ENCODE results near the gene UBA1.

The UBA1 gene

DNA sequence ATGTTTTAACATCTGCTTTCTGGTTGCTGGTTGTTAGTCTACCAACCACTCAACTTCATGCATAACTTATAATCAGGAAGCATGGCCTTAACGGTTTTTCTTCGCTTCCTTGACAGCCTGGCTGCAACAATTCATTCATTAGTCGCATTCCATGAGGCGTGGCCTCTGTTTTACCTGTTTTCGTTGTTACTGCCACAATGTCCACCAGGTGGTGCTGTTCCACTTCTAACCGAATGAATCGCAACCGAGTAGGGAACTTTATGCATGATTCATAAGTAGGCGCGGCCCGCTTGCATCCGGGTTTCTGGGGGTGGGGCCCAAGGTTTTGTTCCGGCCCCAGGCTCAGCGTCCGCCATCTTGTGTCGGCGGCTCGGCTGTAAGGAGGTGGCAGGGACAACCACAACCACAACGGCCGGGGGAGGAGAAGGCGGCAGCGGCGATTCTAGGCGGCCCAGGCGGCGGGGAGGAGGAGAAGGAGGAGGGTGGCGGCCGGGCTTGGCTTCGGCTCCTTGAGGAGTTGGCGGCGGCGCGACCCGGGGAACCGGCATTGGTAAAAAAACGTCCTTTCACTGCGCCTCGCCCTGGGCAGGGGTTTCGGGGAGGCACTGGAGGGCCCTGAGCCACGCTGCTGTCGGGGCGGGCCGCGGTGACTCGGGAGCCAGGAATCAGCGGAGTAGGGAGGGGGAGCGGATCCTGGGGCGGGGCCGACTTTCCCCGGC lies at the start of gene UBA1:
Gene UBA1, plus strand, starts transcription at position 355 of the 719 bp plus-strand sequence. CDS start 4,974 bp downstream, outside the sequence.
- Histone ChIP-seq H3K27ac (ENCODE audit: low read length) (no peak within 1 kb of the TSS), H3K4me1 (ENCODE audit: control insufficient read depth, insufficient read depth, low read length) (peaks cover 4% of the 10 kb centered on the region; the same call in 1 of the 2 replicates), H3K4me3 (ENCODE audit: low read length) (peak within 1 kb of the TSS; percentile 97; the same call in 1 of the 2 replicates), H3K27me3 (ENCODE audit: control insufficient read depth, insufficient read depth, low read length) (no peaks in the 10 kb centered on the region), H3K9me3 (ENCODE audit: control insufficient read depth, insufficient read depth, low read length) (no peaks in the 10 kb centered on the region), H3K36me3 (ENCODE audit: control insufficient read depth, insufficient read depth, low read length) (peaks cover 6% of the 10 kb centered on the region)
- no CpG with 5 or more reads among the region's 50 CpGs for WGBS (ENCODE audit: insufficient coverage, insufficient read length)
- peak; percentile 77 for DNase-seq (ENCODE audit: low read depth, low spot score)

- peak overlapping the region; percentile 83; the same call in 1 of the 2 replicates for H3K4me3 ChIP-seq (ENCODE audit: low read length)
- H3K27ac ChIP-seq (ENCODE audit: low read length) = no peak overlapping the region
- peaks cover 10% of the 10 kb centered on the region; the same call in 1 of the 2 replicates for H3K36me3 ChIP-seq (ENCODE audit: control insufficient read depth, insufficient read depth, low read length)
- H3K27me3 ChIP-seq (ENCODE audit: control insufficient read depth, insufficient read depth, low read length) = no peaks in the 10 kb centered on the region
- H3K4me1 ChIP-seq (ENCODE audit: control insufficient read depth, insufficient read depth, low read length) = peaks cover 5% of the 10 kb centered on the region; the same call in 1 of the 2 replicates
- DNase-seq (ENCODE audit: low read depth, low spot score) = no peak
- WGBS (ENCODE audit: insufficient coverage, insufficient read length) = no CpG with 5 or more reads among the region's 46 CpGs
- H3K9me3 ChIP-seq (ENCODE audit: control insufficient read depth, insufficient read depth, low read length) = no peaks in the 10 kb centered on the region
Observed at GRCh38 chrX:47143894-47144625, 49.6 kb upstream of the UBA1 start.

DNA sequence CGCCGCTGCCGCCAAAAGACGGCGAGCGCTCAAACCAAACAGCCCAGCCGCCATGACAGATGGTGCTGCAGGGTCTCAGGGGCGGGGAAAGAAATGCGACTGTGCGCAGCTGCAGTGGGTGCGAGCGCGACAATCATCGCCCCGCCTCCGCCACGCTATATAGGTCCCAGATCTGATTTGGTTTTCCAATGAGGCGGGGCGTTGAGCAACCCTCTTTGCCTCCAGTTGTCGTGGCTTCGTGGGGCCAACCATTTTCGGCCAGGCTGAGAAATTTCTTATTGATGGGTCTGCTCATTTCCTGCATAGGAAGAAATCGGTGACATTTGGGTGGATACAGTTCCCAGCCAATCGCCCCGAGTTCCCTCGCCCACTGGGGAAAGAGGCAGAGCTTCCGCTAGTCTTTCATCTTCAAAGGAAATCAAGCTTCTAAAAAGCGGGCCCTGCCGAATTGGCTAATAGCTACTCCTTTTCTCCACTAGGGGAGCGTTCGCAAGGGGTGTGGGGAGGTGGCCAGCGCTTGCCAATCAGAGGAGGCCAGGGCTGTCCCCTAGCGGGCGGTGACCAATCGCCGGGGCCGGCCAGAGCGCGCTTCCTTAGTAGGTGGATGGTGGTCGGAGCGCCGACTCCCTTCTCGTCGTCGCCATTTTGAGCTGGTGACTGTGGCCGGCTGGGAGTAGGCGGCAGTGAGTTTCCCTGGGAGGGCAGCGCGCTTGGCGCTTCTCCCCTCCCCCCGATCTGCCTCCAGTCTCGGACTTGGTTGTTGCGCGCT lies 48.8 kb upstream of the UBA1 start, which contains the start of the genes NDUFB11 and RBM10:
Gene NDUFB11, minus strand, starts transcription at position 77 of the 769 bp plus-strand sequence. Its CDS starts 23 bp downstream, at position 54.
Gene RBM10, plus strand, starts transcription at position 596 of the 769 bp plus-strand sequence. CDS start 2,261 bp downstream, outside the sequence.
- DNase-seq (ENCODE audit: low read depth, low spot score) = peak; percentile 41
- peaks cover 10% of the 10 kb centered on the region; the same call in 1 of the 2 replicates for H3K36me3 ChIP-seq (ENCODE audit: control insufficient read depth, insufficient read depth, low read length)

DNA sequence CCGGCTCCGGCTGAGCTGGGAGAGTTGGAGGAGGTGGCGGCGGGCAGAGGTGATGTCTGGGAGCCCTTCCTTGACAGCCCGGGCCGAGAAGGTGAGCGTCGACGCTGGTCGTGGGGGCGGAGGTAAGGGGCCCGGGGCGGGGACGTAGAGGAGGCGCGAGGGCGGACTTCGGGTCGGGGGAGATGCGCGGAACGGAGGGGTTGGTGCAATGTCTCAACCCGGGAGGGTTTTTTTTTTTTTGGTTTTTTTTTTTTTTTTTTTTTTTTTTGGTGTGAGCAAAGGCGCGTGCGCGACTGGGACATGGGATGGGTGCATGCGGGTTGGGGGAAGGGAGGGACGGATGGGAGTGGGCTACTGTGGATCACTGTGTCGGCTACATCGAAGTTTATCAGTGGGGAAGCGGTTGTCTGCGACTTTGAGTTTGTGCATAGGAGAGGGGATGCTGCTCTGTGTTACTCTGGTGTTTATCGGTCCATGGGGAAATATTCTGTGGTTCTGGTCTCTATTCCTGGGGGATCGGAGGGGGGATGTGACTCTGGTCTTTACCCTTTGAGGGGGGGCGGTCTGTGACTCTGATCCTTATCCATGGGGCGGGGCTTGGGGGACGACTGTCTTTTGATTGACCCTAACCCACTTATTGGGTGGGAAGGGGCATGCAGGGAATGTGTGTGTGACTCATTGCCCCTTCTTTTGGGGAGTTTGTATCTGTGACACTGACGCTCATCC lies 48.1 kb upstream of the UBA1 start:
- H3K36me3 ChIP-seq (ENCODE audit: control insufficient read depth, insufficient read depth, low read length) = peaks cover 10% of the 10 kb centered on the region; the same call in 1 of the 2 replicates
- peak overlapping the region; percentile 100; the same call in 1 of the 2 replicates for H3K4me3 ChIP-seq (ENCODE audit: low read length)
- H3K27me3 ChIP-seq (ENCODE audit: control insufficient read depth, insufficient read depth, low read length) = no peaks in the 10 kb centered on the region
- DNase-seq (ENCODE audit: low read depth, low spot score) = no peak
- WGBS (ENCODE audit: insufficient coverage, insufficient read length) = no CpG with 5 or more reads among the region's 39 CpGs
- H3K9me3 ChIP-seq (ENCODE audit: control insufficient read depth, insufficient read depth, low read length) = no peaks in the 10 kb centered on the region
- no peak overlapping the region for H3K27ac ChIP-seq (ENCODE audit: low read length)
- H3K4me1 ChIP-seq (ENCODE audit: control insufficient read depth, insufficient read depth, low read length) = peaks cover 5% of the 10 kb centered on the region; the same call in 1 of the 2 replicates

More for the DNA sequence above, 48.8 kb upstream of the UBA1 start, which contains the start of the genes NDUFB11 and RBM10:
- peaks cover 5% of the 10 kb centered on the region; the same call in 1 of the 2 replicates for H3K4me1 ChIP-seq (ENCODE audit: control insufficient read depth, insufficient read depth, low read length)
- no CpG with 5 or more reads among the region's 54 CpGs for WGBS (ENCODE audit: insufficient coverage, insufficient read length)
- no peak within 1 kb of the TSS for H3K27ac ChIP-seq (ENCODE audit: low read length)
- no peaks in the 10 kb centered on the region for H3K27me3 ChIP-seq (ENCODE audit: control insufficient read depth, insufficient read depth, low read length)
- H3K4me3 ChIP-seq (ENCODE audit: low read length) = peak within 1 kb of the TSS; percentile 100; the same call in 1 of the 2 replicates
- no peaks in the 10 kb centered on the region for H3K9me3 ChIP-seq (ENCODE audit: control insufficient read depth, insufficient read depth, low read length)

GRCh38 chrX:47146121-47146935 lies 47.3 kb upstream of the UBA1 start:
- Histone ChIP-seq H3K27me3 (ENCODE audit: control insufficient read depth, insufficient read depth, low read length) (no peaks in the 10 kb centered on the region), H3K36me3 (ENCODE audit: control insufficient read depth, insufficient read depth, low read length) (peaks cover 10% of the 10 kb centered on the region; the same call in 1 of the 2 replicates), H3K4me3 (ENCODE audit: low read length) (peak overlapping the region; percentile 100; the same call in 1 of the 2 replicates), H3K4me1 (ENCODE audit: control insufficient read depth, insufficient read depth, low read length) (peaks cover 5% of the 10 kb centered on the region; the same call in 1 of the 2 replicates), H3K27ac (ENCODE audit: low read length) (no peak overlapping the region), H3K9me3 (ENCODE audit: control insufficient read depth, insufficient read depth, low read length) (no peaks in the 10 kb centered on the region)
- WGBS (ENCODE audit: insufficient coverage, insufficient read length) = no CpG with 5 or more reads among the region's 10 CpGs
- DNase-seq (ENCODE audit: low read depth, low spot score) = no peak

DNA sequence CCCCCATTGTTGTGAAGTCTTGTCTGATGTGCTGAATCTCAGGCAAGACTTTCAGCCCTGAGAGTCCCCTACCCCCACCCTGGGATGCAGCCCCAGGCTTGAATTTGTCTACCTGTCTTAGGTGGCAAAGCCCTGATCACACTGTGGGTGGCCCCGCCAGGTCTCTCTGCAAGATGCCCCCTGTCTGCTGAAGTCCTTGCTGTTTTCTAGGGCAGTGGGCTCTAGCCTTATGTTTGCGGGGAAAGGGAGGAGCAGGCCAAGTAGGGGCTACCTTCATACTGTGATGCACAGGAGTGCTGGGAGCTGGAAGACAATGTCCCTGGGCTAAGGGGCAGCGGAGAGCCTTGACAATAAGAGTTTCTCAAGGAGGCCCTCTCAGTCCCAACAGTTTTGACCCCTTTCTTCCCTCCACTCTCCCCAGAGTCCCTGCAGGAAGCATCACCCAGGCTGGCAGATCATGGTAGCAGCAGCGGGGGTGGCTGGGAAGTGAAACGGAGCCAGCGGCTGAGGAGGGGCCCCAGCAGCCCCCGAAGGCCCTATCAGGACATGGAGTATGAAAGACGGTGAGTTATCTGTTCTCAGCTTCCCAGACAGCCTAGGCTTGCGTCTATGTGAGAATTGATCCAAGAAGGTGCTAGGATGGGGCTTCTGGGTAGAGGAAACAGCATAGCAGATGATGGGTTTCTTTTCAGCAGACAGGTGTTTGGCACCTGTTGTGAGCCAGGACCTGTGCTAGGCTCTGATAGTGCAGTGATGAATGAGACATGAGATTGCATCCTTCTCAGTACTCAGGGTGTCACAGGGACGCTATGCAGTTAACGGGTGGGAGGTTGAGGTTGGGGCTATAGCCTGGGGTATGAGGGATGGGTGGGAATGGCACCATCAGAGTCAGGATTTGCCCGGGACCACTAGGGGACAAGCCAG lies 46.4 kb upstream of the UBA1 start:
- Histone ChIP-seq H3K27ac (ENCODE audit: low read length) (no peak overlapping the region), H3K36me3 (ENCODE audit: control insufficient read depth, insufficient read depth, low read length) (peaks cover 6% of the 10 kb centered on the region; the same call in 1 of the 2 replicates), H3K4me1 (ENCODE audit: control insufficient read depth, insufficient read depth, low read length) (peaks cover 5% of the 10 kb centered on the region; the same call in 1 of the 2 replicates), H3K9me3 (ENCODE audit: control insufficient read depth, insufficient read depth, low read length) (no peaks in the 10 kb centered on the region), H3K4me3 (ENCODE audit: low read length) (no peak overlapping the region), H3K27me3 (ENCODE audit: control insufficient read depth, insufficient read depth, low read length) (no peaks in the 10 kb centered on the region)
- WGBS (ENCODE audit: insufficient coverage, insufficient read length) = no CpG with 5 or more reads among the region's 12 CpGs
- no peak for DNase-seq (ENCODE audit: low read depth, low spot score)

DNA sequence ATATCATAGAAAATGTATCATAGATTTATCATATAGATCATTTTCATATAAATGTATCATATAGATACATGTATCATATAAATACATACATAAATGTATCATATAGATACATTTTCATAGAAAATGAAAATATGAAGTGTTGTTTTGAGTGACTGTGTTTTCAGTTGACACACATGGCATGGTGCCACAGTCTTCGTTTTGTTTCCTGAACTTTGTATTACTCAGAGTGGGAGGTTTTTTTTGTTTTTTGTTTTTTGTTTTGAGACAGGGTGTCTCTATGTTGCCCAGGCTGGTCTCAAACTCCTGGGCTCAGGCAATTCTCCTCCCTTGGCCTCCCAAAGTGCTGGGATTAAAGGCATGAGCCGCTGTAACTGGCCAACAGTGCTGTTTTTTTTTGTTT lies 44.7 kb upstream of the UBA1 start:
- H3K36me3 ChIP-seq (ENCODE audit: control insufficient read depth, insufficient read depth, low read length) = no peaks in the 10 kb centered on the region
- H3K9me3 ChIP-seq (ENCODE audit: control insufficient read depth, insufficient read depth, low read length) = no peaks in the 10 kb centered on the region
- peaks cover 5% of the 10 kb centered on the region; the same call in 1 of the 2 replicates for H3K4me1 ChIP-seq (ENCODE audit: control insufficient read depth, insufficient read depth, low read length)
- no peak overlapping the region for H3K27ac ChIP-seq (ENCODE audit: low read length)
- no peaks in the 10 kb centered on the region for H3K27me3 ChIP-seq (ENCODE audit: control insufficient read depth, insufficient read depth, low read length)
- no peak for DNase-seq (ENCODE audit: low read depth, low spot score)
- WGBS (ENCODE audit: insufficient coverage, insufficient read length) = no CpG with 5 or more reads among the region's 2 CpGs
- no peak overlapping the region for H3K4me3 ChIP-seq (ENCODE audit: low read length)

- Histone ChIP-seq H3K4me3 (ENCODE audit: low read length) (no peak overlapping the region), H3K36me3 (ENCODE audit: control insufficient read depth, insufficient read depth, low read length) (peaks cover under 1% of the 10 kb centered on the region; the same call in 1 of the 2 replicates), H3K27me3 (ENCODE audit: control insufficient read depth, insufficient read depth, low read length) (no peaks in the 10 kb centered on the region), H3K27ac (ENCODE audit: low read length) (no peak overlapping the region), H3K4me1 (ENCODE audit: control insufficient read depth, insufficient read depth, low read length) (0 out of 2 replicates have a peak, but pooled peaks cover 2% of the 10 kb centered on the region), H3K9me3 (ENCODE audit: control insufficient read depth, insufficient read depth, low read length) (no peaks in the 10 kb centered on the region)
- no peak for DNase-seq (ENCODE audit: low read depth, low spot score)
Observed at GRCh38 chrX:47151435-47151834, 42.2 kb upstream of the UBA1 start.
